Astrocyte (in vitro differentiated cells and primary cell): ENCODE measurements around the gene ARPC5. TPM values are rescaled to one million over a fixed set of nuclear protein-coding genes. Genes with fewer than 3 reads are reported as not detected.

Experiments used
- DNase-seq: peaks from one replicate; pipeline ENCODE4 v3.0.0-alpha.2; 2010; ENCODE audit warnings: low read depth
- FAIRE-seq: peaks from 2 replicates; lab custom pipeline; 2011; peaks lifted over from hg19 to GRCh38; lab: Jason Lieb, UNC
- H2AFZ ChIP-seq: 2 replicates; pipeline ENCODE4 v1.6.0; 2012; ENCODE audit warnings: low read depth, low read length, inconsistent platforms
- H3K27ac ChIP-seq: 2 replicates; pipeline ENCODE4 v1.5.1; 2011; ENCODE audit warnings: low read depth, low read length, inconsistent platforms
- H3K27me3 ChIP-seq: 2 replicates; pipeline ENCODE4 v1.6.0; 2011; ENCODE audit warnings: low read length, inconsistent platforms; ENCODE audit not compliant: insufficient read depth
- H3K36me3 ChIP-seq: 2 replicates; pipeline ENCODE4 v1.5.1; 2011; ENCODE audit warnings: low read length, inconsistent platforms; ENCODE audit not compliant: insufficient read depth
- H3K4me1 ChIP-seq: 2 replicates; pipeline ENCODE4 v1.5.1; 2011; ENCODE audit warnings: low read length, inconsistent platforms; ENCODE audit not compliant: insufficient read depth
- H3K4me2 ChIP-seq: 2 replicates; pipeline ENCODE4 v1.6.0; 2012; ENCODE audit warnings: low read length, inconsistent platforms
- H3K4me3 ChIP-seq: 2 replicates; pipeline ENCODE4 v1.5.1; 2011; ENCODE audit warnings: low read depth, mild to moderate bottlenecking, low read length, inconsistent platforms; ENCODE audit not compliant: insufficient read depth
- H3K79me2 ChIP-seq: 2 replicates; pipeline ENCODE4 v1.6.0; 2012; ENCODE audit warnings: mild to moderate bottlenecking, low read length, inconsistent platforms; ENCODE audit not compliant: insufficient read depth
- H3K9ac ChIP-seq: 2 replicates; pipeline ENCODE4 v1.6.0; 2012; ENCODE audit warnings: mild to moderate bottlenecking, low read length, inconsistent platforms
- H3K9me3 ChIP-seq: 2 replicates; pipeline ENCODE4 v1.5.1; 2012; ENCODE audit warnings: low read depth, mild to moderate bottlenecking, low read length, inconsistent platforms; ENCODE audit not compliant: insufficient read depth
- H4K20me1 ChIP-seq: 2 replicates; pipeline ENCODE4 v1.6.0; 2012; ENCODE audit warnings: low read length, inconsistent platforms; ENCODE audit not compliant: insufficient read depth
- H3K27ac Mint-ChIP-seq: one replicate; pipeline ENCODE4 v1.8.0; 2021; ENCODE audit warnings: mild to moderate bottlenecking, mixed read lengths; ENCODE audit not compliant: unreplicated experiment
- H3K27me3 Mint-ChIP-seq: one replicate; pipeline ENCODE4 v1.8.0; 2021; ENCODE audit warnings: low read depth, mixed read lengths; ENCODE audit not compliant: unreplicated experiment
- H3K36me3 Mint-ChIP-seq: one replicate; pipeline ENCODE4 v1.8.0; 2021; ENCODE audit warnings: low read depth, mixed read lengths; ENCODE audit not compliant: unreplicated experiment
- H3K4me1 Mint-ChIP-seq: one replicate; pipeline ENCODE4 v1.8.0; 2021; ENCODE audit warnings: low read depth, mixed read lengths; ENCODE audit not compliant: unreplicated experiment
- H3K4me3 Mint-ChIP-seq: one replicate; pipeline ENCODE4 v1.8.0; 2021; ENCODE audit warnings: mild to moderate bottlenecking, moderate library complexity, mixed read lengths; ENCODE audit not compliant: unreplicated experiment
- H3K9me3 Mint-ChIP-seq: one replicate; pipeline ENCODE4 v1.8.0; 2021; ENCODE audit warnings: mild to moderate bottlenecking, mixed read lengths; ENCODE audit not compliant: unreplicated experiment
- CTCF ChIP-seq: IDR thresholded peaks from 2 replicates; pipeline ENCODE4 v1.5.1; 2011; ENCODE audit warnings: low read depth, mild to moderate bottlenecking, inconsistent platforms, low read length, moderate library complexity; ENCODE audit not compliant: insufficient read depth
- EZH2 ChIP-seq: IDR thresholded peaks from 2 replicates; pipeline ENCODE4 v1.6.1; 2012; ENCODE audit warnings: mild to moderate bottlenecking, low read length, inconsistent platforms; ENCODE audit not compliant: insufficient read depth
- total RNA-seq: library from RNA; stranded (reverse); gene quantifications from 2 replicates; pipeline ENCODE4 v1.2.1, GENCODE V29; 2021

The ARPC5 gene
- total RNA-seq, 1 donor from 2014 or later: 180 TPM

DNA sequence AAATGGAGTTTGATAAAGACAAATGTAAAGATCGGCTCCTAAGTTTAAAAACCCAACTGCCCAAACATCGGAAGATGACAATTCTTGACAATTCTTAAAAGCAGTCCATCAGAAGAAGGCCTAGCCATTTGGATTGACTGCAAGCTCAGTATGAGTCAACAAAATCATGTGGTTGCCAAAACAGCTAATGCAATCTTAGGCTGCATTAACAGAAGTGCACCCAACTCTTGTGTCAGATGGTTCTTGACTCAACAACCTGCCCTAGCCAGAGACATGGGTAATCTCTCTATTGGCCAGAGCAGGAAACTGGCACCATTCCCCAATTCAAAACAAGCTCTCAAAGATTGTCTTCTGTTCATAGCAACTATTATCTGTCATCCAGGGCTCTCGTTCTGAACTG, 35.4 kb downstream of the ARPC5 start:
- Histone ChIP-seq H3K9me3 (no peaks in the 10 kb centered on the region), H2AFZ (no peak overlapping the region), H3K4me2 (no peak overlapping the region), H3K27ac (no peak overlapping the region), H3K4me1 (peaks cover 18% of the 10 kb centered on the region), H3K4me3 (no peak overlapping the region), H4K20me1 (no peaks in the 10 kb centered on the region), H3K79me2 (no peaks in the 10 kb centered on the region), H3K9ac (no peak overlapping the region), H3K36me3 (no peaks in the 10 kb centered on the region), H3K27me3 (no peaks in the 10 kb centered on the region)
- Mint-ChIP-seq H3K27ac (no peak overlapping the region), H3K4me1 (peaks cover 7% of the 10 kb centered on the region), H3K27me3 (peaks cover 12% of the 10 kb centered on the region), H3K9me3 (peaks cover 1% of the 10 kb centered on the region), H3K4me3 (no peak overlapping the region), H3K36me3 (no peaks in the 10 kb centered on the region)
- FAIRE-seq: no peak
- TF ChIP-seq CTCF: no peak
- TF ChIP-seq EZH2: no peak
- DNase-seq: peak; percentile 86

DNA sequence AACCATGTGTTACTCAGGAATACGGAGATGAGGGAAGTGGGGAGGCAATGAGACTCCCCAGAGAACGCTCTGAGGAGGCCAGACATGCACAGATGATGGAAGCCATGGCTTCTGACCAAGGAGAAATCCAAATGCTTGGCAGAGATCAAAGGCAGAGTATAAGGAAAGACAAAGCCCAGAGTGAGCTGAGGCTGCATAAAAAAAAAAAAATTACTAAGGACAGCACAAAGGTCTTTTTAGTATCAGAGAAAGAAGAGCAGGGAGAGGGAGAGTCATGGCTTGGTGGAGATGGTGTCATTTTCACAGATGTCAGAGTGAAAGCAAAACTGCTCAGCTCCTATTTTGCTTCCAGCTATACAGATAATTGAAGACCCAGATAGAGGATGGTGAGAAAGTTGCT, 37.2 kb downstream of the ARPC5 start:
- no peaks in the 10 kb centered on the region for H3K27me3 ChIP-seq
- no peaks in the 10 kb centered on the region for H3K9me3 Mint-ChIP-seq
- H3K4me2 ChIP-seq: no peak overlapping the region
- H3K79me2 ChIP-seq: no peaks in the 10 kb centered on the region
- no peak overlapping the region for H3K4me3 ChIP-seq
- H3K9ac ChIP-seq: no peak overlapping the region
- peaks cover 12% of the 10 kb centered on the region for H3K27me3 Mint-ChIP-seq
- no peaks in the 10 kb centered on the region for H4K20me1 ChIP-seq
- H3K27ac ChIP-seq: no peak overlapping the region
- no peaks in the 10 kb centered on the region for H3K36me3 Mint-ChIP-seq
- peaks cover 5% of the 10 kb centered on the region for H3K4me1 ChIP-seq
- no peak for FAIRE-seq
- H3K9me3 ChIP-seq: no peaks in the 10 kb centered on the region
- no peak overlapping the region for H2AFZ ChIP-seq
- H3K36me3 ChIP-seq: no peaks in the 10 kb centered on the region
- no peak for DNase-seq
- H3K27ac Mint-ChIP-seq: no peak overlapping the region
- no peaks in the 10 kb centered on the region for H3K4me1 Mint-ChIP-seq
- H3K4me3 Mint-ChIP-seq: no peak overlapping the region
- no peak for TF ChIP-seq CTCF
- TF ChIP-seq EZH2: no peak

DNA sequence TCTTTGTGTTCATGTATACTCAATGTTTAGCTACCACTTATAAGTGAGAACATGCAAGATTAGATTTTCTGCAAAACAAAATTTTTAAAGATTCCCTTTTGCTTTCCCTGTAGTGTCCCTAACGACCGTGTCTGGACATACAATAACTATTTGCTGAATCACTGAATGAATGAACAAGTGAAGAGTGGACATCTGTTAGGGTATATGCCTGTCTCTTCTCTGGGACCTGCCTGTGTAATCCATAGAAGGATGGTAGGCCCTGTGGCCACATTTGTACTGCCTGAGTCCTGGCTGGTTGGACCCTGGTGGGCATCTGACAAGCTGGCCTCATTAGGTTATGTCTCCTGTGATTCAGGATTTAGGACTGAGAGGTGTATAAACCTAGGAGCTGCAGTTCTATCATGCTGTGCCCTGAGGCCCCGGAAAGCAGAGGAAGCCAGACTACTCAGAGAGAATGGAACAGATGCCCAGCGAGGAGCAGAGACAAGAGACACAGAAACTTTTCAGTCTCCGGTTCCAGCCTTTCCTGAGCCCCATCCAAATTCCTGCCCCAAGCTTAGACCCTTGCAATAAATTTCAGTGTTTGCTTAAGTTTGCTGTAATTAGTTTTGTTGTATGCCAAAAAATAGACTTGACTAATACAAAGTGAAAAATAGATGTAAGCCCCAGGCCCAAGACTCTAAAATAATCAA, 37.8 kb downstream of the ARPC5 start:
- Histone ChIP-seq H3K4me1 (no peaks in the 10 kb centered on the region), H3K4me3 (no peak overlapping the region), H3K9ac (no peak overlapping the region), H4K20me1 (no peaks in the 10 kb centered on the region), H3K27ac (no peak overlapping the region), H3K27me3 (no peaks in the 10 kb centered on the region), H3K4me2 (no peak overlapping the region), H3K36me3 (no peaks in the 10 kb centered on the region), H3K9me3 (no peaks in the 10 kb centered on the region), H2AFZ (no peak overlapping the region), H3K79me2 (no peaks in the 10 kb centered on the region)
- DNase-seq: no peak
- H3K36me3 Mint-ChIP-seq: no peaks in the 10 kb centered on the region
- no peaks in the 10 kb centered on the region for H3K4me1 Mint-ChIP-seq
- H3K9me3 Mint-ChIP-seq: no peaks in the 10 kb centered on the region
- no peak for FAIRE-seq
- H3K4me3 Mint-ChIP-seq: no peak overlapping the region
- no peak overlapping the region for H3K27ac Mint-ChIP-seq
- peaks cover 10% of the 10 kb centered on the region for H3K27me3 Mint-ChIP-seq
- TF ChIP-seq CTCF (no peak), EZH2 (no peak)
